OCI-LY7 (cell line): Measurements from ENCODE around the gene PFKL.

Experiments used
- EZH2phosphoT487 ChIP-seq: fragments of 200-600 bp; sonication (generic); IDR thresholded peaks from 2 replicates; pipeline ENCODE4 v1.6.1; 2018; ENCODE audit warnings: low read depth, borderline replicate concordance, mild to moderate bottlenecking, mixed run types, antibody characterized with exemption, low read length, moderate library complexity, mixed read lengths
- TF ChIP-seq, protein P1 (sequence below): fragments of 200-600 bp; sonication (generic); conservative IDR thresholded peaks from 2 replicates; pipeline ENCODE4 v1.5.1; 2014; ENCODE audit warnings: mild to moderate bottlenecking, antibody characterized with exemption, low read length, moderate library complexity, mixed read lengths

DNA sequence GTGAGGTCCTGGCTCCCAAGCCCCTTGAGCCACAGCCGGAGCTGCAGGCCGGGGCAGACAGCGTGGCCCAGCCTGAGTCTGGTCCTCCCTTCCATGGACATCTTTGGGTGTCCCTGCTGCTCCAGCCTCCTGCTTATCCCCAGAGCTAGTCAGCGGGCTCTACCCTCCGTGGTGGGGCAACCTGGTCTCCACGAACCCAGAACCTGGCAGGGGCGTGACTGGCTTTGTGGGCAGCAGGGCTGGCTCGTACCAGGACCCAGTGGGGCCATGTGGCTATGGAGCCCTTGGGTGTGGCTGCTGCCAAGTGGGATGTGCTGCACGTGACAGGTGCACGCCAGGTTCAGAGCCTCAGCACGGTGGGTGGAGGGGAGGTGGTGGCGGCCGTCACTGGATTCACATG is 21.0 kb downstream of the PFKL start:
- TF ChIP-seq, protein P1, sequence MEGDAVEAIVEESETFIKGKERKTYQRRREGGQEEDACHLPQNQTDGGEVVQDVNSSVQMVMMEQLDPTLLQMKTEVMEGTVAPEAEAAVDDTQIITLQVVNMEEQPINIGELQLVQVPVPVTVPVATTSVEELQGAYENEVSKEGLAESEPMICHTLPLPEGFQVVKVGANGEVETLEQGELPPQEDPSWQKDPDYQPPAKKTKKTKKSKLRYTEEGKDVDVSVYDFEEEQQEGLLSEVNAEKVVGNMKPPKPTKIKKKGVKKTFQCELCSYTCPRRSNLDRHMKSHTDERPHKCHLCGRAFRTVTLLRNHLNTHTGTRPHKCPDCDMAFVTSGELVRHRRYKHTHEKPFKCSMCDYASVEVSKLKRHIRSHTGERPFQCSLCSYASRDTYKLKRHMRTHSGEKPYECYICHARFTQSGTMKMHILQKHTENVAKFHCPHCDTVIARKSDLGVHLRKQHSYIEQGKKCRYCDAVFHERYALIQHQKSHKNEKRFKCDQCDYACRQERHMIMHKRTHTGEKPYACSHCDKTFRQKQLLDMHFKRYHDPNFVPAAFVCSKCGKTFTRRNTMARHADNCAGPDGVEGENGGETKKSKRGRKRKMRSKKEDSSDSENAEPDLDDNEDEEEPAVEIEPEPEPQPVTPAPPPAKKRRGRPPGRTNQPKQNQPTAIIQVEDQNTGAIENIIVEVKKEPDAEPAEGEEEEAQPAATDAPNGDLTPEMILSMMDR: no peak
- TF ChIP-seq EZH2phosphoT487: no peak
